ENCODE results near the gene RBM12. TPM values are rescaled to one million over a fixed set of nuclear protein-coding genes. Genes with fewer than 3 reads are reported as not detected.

RBM12 gene
- 43.5 and 47.2 TPM in 2 replicates for total RNA-seq

GRCh38 chr20:35664466-35665206 lies at the start of gene RBM12, which contains the start of gene CPNE1:
TSS of gene RBM12 (minus strand) at chr20:35664900. CDS start at chr20:35655322, 9,578 bp downstream.
TSS of gene CPNE1 (minus strand) at chr20:35664900. CDS start at chr20:35632923, 31,977 bp downstream.

GRCh38 chr20:35699127-35699956 lies 34.6 kb upstream of the RBM12 start, which contains the start of the genes NFS1 and ROMO1:
TSS of gene NFS1 (minus strand) at chr20:35699352. CDS start at chr20:35699288, 64 bp downstream.
TSS of gene ROMO1 (plus strand) at chr20:35699405. CDS start at chr20:35699633, 228 bp downstream.

GRCh38 chr20:35615667-35616464 lies 48.8 kb downstream of the RBM12 start, which contains the start of gene SPAG4:
TSS of gene SPAG4 (plus strand) at chr20:35615829. CDS start at chr20:35616004, 175 bp downstream.

Other genes starting within 250 kb of the RBM12 start
- under 0.01 and 3.9 TPM in 2 replicates for gene GDF5, start 226.7 kb downstream of the RBM12 start, total RNA-seq
- 17.8 and 33.7 TPM in 2 replicates for gene CEP250, start 209.3 kb downstream of the RBM12 start, total RNA-seq
- gene C20orf173, start 135.2 kb downstream of the RBM12 start, total RNA-seq = not detected in 2 replicates
- 367 and 383 TPM in 2 replicates for gene ERGIC3, start 122.8 kb downstream of the RBM12 start, total RNA-seq
- gene SPAG4, start 49.1 kb downstream of the RBM12 start, total RNA-seq = 10.9 and 16.9 TPM in 2 replicates
- 57.1 and 110 TPM in 2 replicates for gene CPNE1, start within 50 bp of the RBM12 start, total RNA-seq
- gene NFS1, start 34.5 kb upstream of the RBM12 start, total RNA-seq = 26.7 and 30.9 TPM in 2 replicates
- 149 and 260 TPM in 2 replicates for gene ROMO1, start 34.5 kb upstream of the RBM12 start, total RNA-seq
- 189 and 196 TPM in 2 replicates for gene RBM39, start 77.4 kb upstream of the RBM12 start, total RNA-seq
- gene PHF20, start 107.1 kb upstream of the RBM12 start, total RNA-seq = 23.0 and 28.0 TPM in 2 replicates

Data from tracheal epithelial cell (primary cell).